SU-DHL-6 (cell line): ENCODE measurements around the gene EBP.

Experiments
- H2AFZ ChIP-seq: fragments of 200-600 bp; sonication (generic); 2 replicates; pipeline ENCODE4 v1.6.1; 2014; ENCODE audit warnings: low read depth, mild to moderate bottlenecking, moderate library complexity, mixed read lengths, antibody characterized with exemption, low read length; ENCODE audit not compliant: severe bottlenecking
- H3F3A ChIP-seq: fragments of 200-600 bp; shearing (Covaris generic); 2 replicates; pipeline ENCODE4 v1.6.0; 2016; ENCODE audit warnings: antibody characterized with exemption, mild to moderate bottlenecking; ENCODE audit not compliant: insufficient read depth
- H3K27ac ChIP-seq: fragments of 200-600 bp; sonication (generic); 2 replicates; pipeline ENCODE4 v1.5.1; 2016; ENCODE audit warnings: low read depth, mild to moderate bottlenecking, low read length, moderate library complexity, mixed read lengths
- H3K27me3 ChIP-seq: fragments of 200-600 bp; sonication (generic), shearing (Covaris generic); 2 replicates; pipeline ENCODE4 v1.6.0; 2014; ENCODE audit warnings: mild to moderate bottlenecking, low read length
- H3K36me3 ChIP-seq: fragments of 200-600 bp; sonication (generic); 2 replicates; pipeline ENCODE4 v1.6.1; 2014; ENCODE audit warnings: mild to moderate bottlenecking, low read length, mixed read lengths
- H3K4me2 ChIP-seq: fragments of 300-600, 200-600 bp; shearing (Covaris generic), sonication (generic); 2 replicates; pipeline ENCODE4 v1.6.0; 2014; ENCODE audit warnings: low read length, low read depth, mild to moderate bottlenecking; ENCODE audit not compliant: poor library complexity, severe bottlenecking
- H3K4me3 ChIP-seq: fragments of 200-600 bp; sonication (generic); 2 replicates; pipeline ENCODE4 v1.5.1; 2014; ENCODE audit warnings: antibody characterized with exemption, low read length, mild to moderate bottlenecking, mixed read lengths; ENCODE audit not compliant: insufficient read depth, poor library complexity, severe bottlenecking
- H3K79me2 ChIP-seq: fragments of 200-600 bp; sonication (generic); 2 replicates; pipeline ENCODE4 v1.6.1; 2014; ENCODE audit warnings: mild to moderate bottlenecking, low read length, moderate library complexity; ENCODE audit not compliant: insufficient read depth
- H3K9ac ChIP-seq: fragments of 200-600 bp; sonication (generic); 2 replicates; pipeline ENCODE4 v1.7.0; 2014; ENCODE audit warnings: mild to moderate bottlenecking, low read length
- H3K9me2 ChIP-seq: fragments of 200-600 bp; sonication (generic); replicated peaks from 2 replicates; pipeline ENCODE4 v1.6.1; 2014; ENCODE audit warnings: low read length; ENCODE audit not compliant: insufficient read depth
- H3K9me3 ChIP-seq: fragments of 200-600 bp; sonication (generic); 2 replicates; pipeline ENCODE4 v1.6.1; 2014; ENCODE audit warnings: low read length, mixed read lengths; ENCODE audit not compliant: insufficient read depth
- H4K20me1 ChIP-seq: fragments of 200-600 bp; sonication (generic); 2 replicates; pipeline ENCODE4 v1.6.1; 2014; ENCODE audit warnings: low read depth, mild to moderate bottlenecking, antibody characterized with exemption, low read length, moderate library complexity, mixed read lengths
- EZH2phosphoT487 ChIP-seq: fragments of 200-600 bp; sonication (generic), shearing (Covaris generic); conservative IDR thresholded peaks from 2 replicates; pipeline ENCODE4 v1.6.1; 2018; ENCODE audit warnings: mild to moderate bottlenecking, antibody characterized with exemption, low read length, moderate library complexity, mixed read lengths
- TF ChIP-seq, protein P1 (sequence below): fragments of 200-600 bp; sonication (generic); IDR thresholded peaks from one replicate; pipeline ENCODE4 v1.5.1; 2017; ENCODE audit warnings: antibody characterized with exemption, mild to moderate bottlenecking, low read length, moderate library complexity; ENCODE audit not compliant: insufficient read depth, poor library complexity, severe bottlenecking

Gene EBP

GRCh38 chrX:48475774-48476577 is 45.6 kb upstream of the EBP start, which contains the start of gene FTSJ1:
TSS of gene FTSJ1 (plus strand) at chrX:48476199. CDS start at chrX:48478048, 1,849 bp downstream.
- peak within 1 kb of the TSS; percentile 90 for H3K4me2 ChIP-seq
- H3K36me3 ChIP-seq = no peaks in the 10 kb centered on the region
- H3K27me3 ChIP-seq = no peaks in the 10 kb centered on the region
- H3K79me2 ChIP-seq = peaks cover 30% of the 10 kb centered on the region
- TF ChIP-seq EZH2phosphoT487 = no peak
- TF ChIP-seq, protein P1, sequence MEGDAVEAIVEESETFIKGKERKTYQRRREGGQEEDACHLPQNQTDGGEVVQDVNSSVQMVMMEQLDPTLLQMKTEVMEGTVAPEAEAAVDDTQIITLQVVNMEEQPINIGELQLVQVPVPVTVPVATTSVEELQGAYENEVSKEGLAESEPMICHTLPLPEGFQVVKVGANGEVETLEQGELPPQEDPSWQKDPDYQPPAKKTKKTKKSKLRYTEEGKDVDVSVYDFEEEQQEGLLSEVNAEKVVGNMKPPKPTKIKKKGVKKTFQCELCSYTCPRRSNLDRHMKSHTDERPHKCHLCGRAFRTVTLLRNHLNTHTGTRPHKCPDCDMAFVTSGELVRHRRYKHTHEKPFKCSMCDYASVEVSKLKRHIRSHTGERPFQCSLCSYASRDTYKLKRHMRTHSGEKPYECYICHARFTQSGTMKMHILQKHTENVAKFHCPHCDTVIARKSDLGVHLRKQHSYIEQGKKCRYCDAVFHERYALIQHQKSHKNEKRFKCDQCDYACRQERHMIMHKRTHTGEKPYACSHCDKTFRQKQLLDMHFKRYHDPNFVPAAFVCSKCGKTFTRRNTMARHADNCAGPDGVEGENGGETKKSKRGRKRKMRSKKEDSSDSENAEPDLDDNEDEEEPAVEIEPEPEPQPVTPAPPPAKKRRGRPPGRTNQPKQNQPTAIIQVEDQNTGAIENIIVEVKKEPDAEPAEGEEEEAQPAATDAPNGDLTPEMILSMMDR = no peak
- peak within 1 kb of the TSS; percentile 67 for H3K27ac ChIP-seq
- no peaks in the 10 kb centered on the region for H3K9me3 ChIP-seq
- no peaks in the 10 kb centered on the region for H3F3A ChIP-seq
- no peaks in the 10 kb centered on the region for H4K20me1 ChIP-seq
- peak within 1 kb of the TSS; percentile 93 for H3K9ac ChIP-seq
- no peaks in the 10 kb centered on the region for H3K9me2 ChIP-seq
- H2AFZ ChIP-seq = peak within 1 kb of the TSS; percentile 88
- H3K4me3 ChIP-seq = peak within 1 kb of the TSS; percentile 91

- no peaks in the 10 kb centered on the region for H3K9me3 ChIP-seq
- H3K79me2 ChIP-seq = peaks cover 30% of the 10 kb centered on the region
- H2AFZ ChIP-seq = no peak overlapping the region
- H3K9ac ChIP-seq = peak overlapping the region; percentile 93
- H3K4me3 ChIP-seq = peak overlapping the region; percentile 91
- no peaks in the 10 kb centered on the region for H3K36me3 ChIP-seq
- H3K27ac ChIP-seq = no peak overlapping the region
- no peaks in the 10 kb centered on the region for H3K9me2 ChIP-seq
- no peak for TF ChIP-seq EZH2phosphoT487
- TF ChIP-seq, protein P1 = no peak
- H3K27me3 ChIP-seq = no peaks in the 10 kb centered on the region
- no peaks in the 10 kb centered on the region for H3F3A ChIP-seq
- H3K4me2 ChIP-seq = peak overlapping the region; percentile 90
- H4K20me1 ChIP-seq = no peaks in the 10 kb centered on the region
Observed at GRCh38 chrX:48476919-48477318, 44.7 kb upstream of the EBP start.

- no peak overlapping the region for H3K4me2 ChIP-seq
Observed at GRCh38 chrX:48477960-48478755, 43.5 kb upstream of the EBP start.

More at GRCh38 chrX:48477960-48478755, 43.5 kb upstream of the EBP start:
- H2AFZ ChIP-seq = no peak overlapping the region
- TF ChIP-seq, protein P1 = no peak
- no peak for TF ChIP-seq EZH2phosphoT487
- H3F3A ChIP-seq = no peaks in the 10 kb centered on the region
- no peak overlapping the region for H3K27ac ChIP-seq
- no peaks in the 10 kb centered on the region for H4K20me1 ChIP-seq
- no peak overlapping the region for H3K4me3 ChIP-seq
- no peaks in the 10 kb centered on the region for H3K9me2 ChIP-seq
- H3K79me2 ChIP-seq = peaks cover 30% of the 10 kb centered on the region
- H3K27me3 ChIP-seq = no peaks in the 10 kb centered on the region
- no peak overlapping the region for H3K9ac ChIP-seq
- no peaks in the 10 kb centered on the region for H3K36me3 ChIP-seq
- H3K9me3 ChIP-seq = no peaks in the 10 kb centered on the region
